ENCODE data around the gene OR51A2. TPM values are rescaled to one million over a fixed set of nuclear protein-coding genes. Genes with fewer than 3 reads are reported as not detected.

OR51A2 gene
- total and polyA plus RNA-seq, 9 of the 15 experiments (the other 6 are each of a cell fraction or from before 2014, with no cell fraction given), result not detected

DNA sequence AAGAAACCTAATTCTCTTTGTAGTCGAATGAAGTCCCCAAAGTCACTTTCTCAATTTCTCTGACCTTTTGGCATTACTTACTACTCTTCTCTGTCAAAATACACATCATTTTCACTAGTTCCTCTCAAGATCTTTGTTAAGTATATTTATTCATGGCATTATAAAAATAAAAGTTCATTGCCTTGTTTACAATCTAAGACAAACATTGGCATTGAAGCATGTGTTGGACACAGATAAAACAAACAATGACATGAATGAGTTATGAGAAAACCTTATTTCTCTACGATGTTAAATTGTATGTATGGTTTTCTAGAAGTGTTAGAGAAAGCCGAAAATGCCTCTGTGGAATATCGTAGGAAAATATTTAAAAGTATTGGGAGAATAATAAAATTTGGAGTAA lies 22.8 kb downstream of the OR51A2 start:
- H3K9ac ChIP-seq (ENCODE audit: insufficient read depth in 1 of 2, low read depth in 2 of 2, low read length in 2 of 2), result no peak overlapping the region
- H3K9me3 ChIP-seq (replicated peaks; ENCODE audit: control insufficient read depth, insufficient read depth, low read depth, low read length), result no peaks in the 10 kb centered on the region
- no peaks in the 10 kb centered on the region; a peak in 1 of 5 replicates for H3K27me3 ChIP-seq (ENCODE audit: control insufficient read depth in 2 of 2, insufficient read depth in 2 of 2, low read length in 2 of 2)
- TF ChIP-seq ARID1B (IDR thresholded peaks at IDR 0.05) (0 out of 2 replicates have a peak, but pooled peaks have one; percentile 10), FIP1L1 (IDR thresholded peaks at IDR 0.05; ENCODE audit: low read depth, low read length, poor library complexity, severe bottlenecking) (no peak), MEIS2 (IDR thresholded peaks at IDR 0.05; ENCODE audit: partially characterized antibody) (peak; percentile 44)
- no peaks in the 10 kb centered on the region for H3K36me3 ChIP-seq (ENCODE audit: control insufficient read depth, insufficient read depth, low read length)
- H2AFZ ChIP-seq (ENCODE audit: low read depth, low read length), result 0 out of 2 replicates have a peak overlapping the region, but pooled peaks have one; percentile 51
- no peak overlapping the region for H3K4me2 ChIP-seq (ENCODE audit: insufficient read depth, low read length)
- H3K4me3 ChIP-seq, result no peak overlapping the region
- no peak for DNase-seq (ENCODE audit: extremely low read depth in 1 of 4, low spot score in 3 of 4)
- in situ Hi-C loops (cut with MboI), result no loop called here
- no peaks in the 10 kb centered on the region for H3K9me1 ChIP-seq (ENCODE audit: control insufficient read depth, insufficient read depth, low read length)
- ChIA-PET CTCF (ENCODE audit: low intra/inter-chr PET ratio) (no interaction called here), POLR2A (no interaction called here)
- no peaks in the 10 kb centered on the region for H3K4me1 ChIP-seq (replicated peaks in 1 of 2; ENCODE audit: control insufficient read depth in 2 of 2, insufficient read depth in 2 of 2, low read length in 2 of 2)
- no TSS peak for BruUV-seq (replicated peaks)
- no peak overlapping the region for H3K27ac ChIP-seq (ENCODE audit: extremely low read depth, low read depth, low read length)
- FAIRE-seq, result no peak
- H4K20me1 ChIP-seq (replicated peaks; ENCODE audit: control insufficient read depth, insufficient read depth, low read length), result no peaks in the 10 kb centered on the region
- WGBS (ENCODE audit: insufficient coverage, low coverage, missing lambda C conversion rate), result 4% methylated on average over 4 of the region's 4 CpGs
- no peaks in the 10 kb centered on the region for H3K79me2 ChIP-seq (ENCODE audit: control insufficient read depth, insufficient read depth, low read length)
- no peak for ATAC-seq
- intact Hi-C loops (cut with micrococcal nuclease), result no loop called here

DNA sequence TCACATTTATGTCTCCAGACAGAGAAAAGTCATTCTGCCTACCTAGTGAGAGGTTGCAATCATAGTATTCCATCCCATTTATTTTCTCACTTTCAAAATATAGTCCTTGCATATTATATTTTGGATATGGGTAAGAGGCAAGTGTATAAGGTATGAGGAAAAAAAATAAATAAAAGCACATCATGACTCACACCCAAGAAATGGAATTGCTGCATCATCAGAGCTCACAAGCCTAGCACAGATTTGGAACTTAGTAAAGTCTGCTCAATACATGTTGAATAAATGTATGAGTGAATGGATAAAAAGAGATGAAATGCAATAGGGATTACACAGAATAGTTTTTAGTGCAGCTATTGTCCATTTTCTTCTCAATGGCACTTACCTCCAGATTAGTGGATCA lies 28.9 kb downstream of the OR51A2 start:
- TF ChIP-seq POLR3A (IDR thresholded peaks at IDR 0.05; ENCODE audit: borderline replicate concordance, extremely low read depth, insufficient read depth, insufficient read length) (no peak), EP300 (IDR thresholded peaks at IDR 0.05; ENCODE audit: low read length) (no peak)
- Histone ChIP-seq H3K4me2 (ENCODE audit: insufficient read depth, low read length) (no peak overlapping the region), H3K4me3 (no peak overlapping the region), H3K36me3 (ENCODE audit: control insufficient read depth, insufficient read depth, low read length) (no peaks in the 10 kb centered on the region), H3K9ac (ENCODE audit: insufficient read depth in 1 of 2, low read depth in 2 of 2, low read length in 2 of 2) (no peak overlapping the region), H3K79me2 (ENCODE audit: control insufficient read depth, insufficient read depth, low read length) (no peaks in the 10 kb centered on the region), H3K27ac (ENCODE audit: extremely low read depth, low read depth, low read length) (no peak overlapping the region), H3K9me1 (ENCODE audit: control insufficient read depth, insufficient read depth, low read length) (no peaks in the 10 kb centered on the region), H2AFZ (ENCODE audit: low read depth, low read length) (no peak overlapping the region), H3K4me1 (replicated peaks in 1 of 2; ENCODE audit: control insufficient read depth in 2 of 2, insufficient read depth in 2 of 2, low read length in 2 of 2) (no peaks in the 10 kb centered on the region), H3K27me3 (ENCODE audit: control insufficient read depth in 2 of 2, insufficient read depth in 2 of 2, low read length in 2 of 2) (peaks cover 2 to 9% of the 10 kb centered on the region in 2 experiments), H4K20me1 (replicated peaks; ENCODE audit: control insufficient read depth, insufficient read depth, low read length) (no peaks in the 10 kb centered on the region), H3K9me3 (replicated peaks; ENCODE audit: control insufficient read depth, insufficient read depth, low read depth, low read length) (no peaks in the 10 kb centered on the region)
- BruUV-seq (replicated peaks), result no TSS peak
- POLR2A ChIA-PET, result interaction anchor here (0.6 to 1.2 kb wide), 2 partner anchors 14 to 161 kb away, joined by 3 to 5 read pairs; no protein-coding TSS in a partner anchor
- no peak for FAIRE-seq
- CTCF ChIA-PET (ENCODE audit: low intra/inter-chr PET ratio), result no interaction called here
- DNase-seq (ENCODE audit: extremely low read depth in 1 of 4, low spot score in 3 of 4), result no peak
- in situ Hi-C loops (cut with MboI), result no loop called here
- intact Hi-C loops (cut with micrococcal nuclease), result loop anchor here (10.0 kb wide), 1 partner anchor 292 kb away; the partner anchor contains the start of gene OR51D1
- ATAC-seq, result no peak
